Stimulated activated CD8-positive, alpha-beta memory T cell treated with anti-CD3 and anti-CD28 coated beads, Interleukin-12 subunit alpha, Interleukin-12 subunit beta, amount 100 ng/mL, for 24 hours (primary cell): ENCODE measurements around the gene UBE2F.

ENCODE experiments used
- DNase-seq: peaks from one replicate; pipeline ENCODE4 v3.0.0-alpha.2; 2020; ENCODE audit errors: extremely low read depth

Gene UBE2F

DNA sequence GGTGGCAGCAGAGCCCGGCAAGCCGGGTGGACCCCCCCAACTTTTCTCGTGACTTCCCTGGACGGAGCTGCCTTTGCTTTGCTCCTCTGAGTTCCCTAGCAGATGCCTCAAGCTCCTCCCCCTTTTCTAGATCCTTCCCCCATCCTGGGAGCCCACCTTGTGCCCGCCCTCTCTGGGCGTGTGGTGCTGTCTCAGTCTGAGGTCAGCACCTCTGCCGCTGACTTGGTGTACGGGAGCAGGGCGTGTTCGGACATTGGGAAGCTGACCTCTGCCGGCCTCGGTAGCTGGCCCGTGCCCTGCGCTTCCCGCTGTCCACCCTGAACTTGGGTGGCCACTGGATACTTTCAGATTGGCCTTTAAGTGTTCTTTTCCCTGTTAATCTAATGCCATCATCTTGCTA is 113.7 kb downstream of the UBE2F start:
- DNase-seq = no peak

DNA sequence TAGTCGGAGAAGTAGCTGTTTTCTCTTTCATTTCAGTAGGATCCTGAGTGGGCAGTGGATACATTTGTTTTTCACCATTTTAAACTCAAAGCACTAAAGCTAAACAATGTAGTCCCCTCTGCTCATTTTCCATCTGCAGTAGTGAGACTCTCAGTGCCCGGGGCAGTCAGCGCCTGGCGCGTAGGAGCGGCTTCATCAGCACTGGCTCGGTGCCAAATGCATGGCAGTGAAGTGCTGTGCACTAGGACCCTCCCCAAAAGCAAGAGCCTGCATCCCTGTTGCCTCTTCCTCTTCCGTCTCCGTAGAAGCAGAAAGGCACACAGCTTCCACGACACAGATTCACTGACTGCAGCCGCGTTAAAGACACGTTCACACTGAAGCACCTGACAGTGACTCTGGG is 114.3 kb downstream of the UBE2F start:
- DNase-seq = no peak

GRCh38 chr2:238081561-238081960 is 114.7 kb downstream of the UBE2F start:
- DNase-seq = no peak

DNA sequence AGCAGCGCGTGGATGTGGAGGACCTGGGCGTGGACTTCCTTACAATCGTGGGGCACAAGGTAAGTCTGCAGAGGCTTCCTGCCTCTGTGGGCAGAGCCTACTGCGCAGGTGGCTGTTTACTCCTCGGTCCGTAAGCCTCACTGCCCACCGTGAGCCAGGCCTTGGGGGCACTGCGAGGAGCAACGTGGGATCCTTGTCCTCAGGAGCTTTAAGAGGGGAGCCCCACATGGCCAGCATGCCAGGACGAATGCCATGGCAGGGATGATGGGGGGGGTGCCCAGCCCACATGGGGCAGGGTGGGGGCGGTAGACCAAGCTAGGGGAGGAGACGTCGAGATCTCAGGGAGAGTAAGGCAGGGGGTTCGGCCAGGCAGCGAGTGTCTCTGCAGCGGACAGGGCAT is 115.3 kb downstream of the UBE2F start:
- no peak for DNase-seq

- no peak for DNase-seq
These were observed 116.0 kb downstream of the UBE2F start for GRCh38 chr2:238082827-238083226.

GRCh38 chr2:238083919-238084318 is 117.1 kb downstream of the UBE2F start:
- DNase-seq = no peak

DNA sequence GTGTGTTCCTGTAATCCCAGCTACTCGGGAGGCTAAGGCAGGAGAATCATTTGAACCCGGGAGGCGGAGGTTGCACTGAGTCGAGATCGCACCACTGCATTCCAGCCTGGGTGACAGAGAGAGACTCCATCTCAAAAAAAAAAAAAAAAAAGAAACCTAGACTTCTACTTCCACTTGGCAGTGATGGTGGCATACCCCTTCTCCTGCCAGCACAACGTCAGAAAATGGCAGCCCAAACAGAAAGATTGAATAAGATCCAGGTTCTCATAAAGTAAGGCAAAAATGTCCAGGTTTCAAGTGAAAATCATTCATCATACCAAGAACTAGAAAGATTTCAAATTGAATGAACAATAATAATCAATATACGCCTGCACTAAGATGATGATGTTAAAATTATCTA is 117.9 kb downstream of the UBE2F start:
- DNase-seq = no peak

DNA sequence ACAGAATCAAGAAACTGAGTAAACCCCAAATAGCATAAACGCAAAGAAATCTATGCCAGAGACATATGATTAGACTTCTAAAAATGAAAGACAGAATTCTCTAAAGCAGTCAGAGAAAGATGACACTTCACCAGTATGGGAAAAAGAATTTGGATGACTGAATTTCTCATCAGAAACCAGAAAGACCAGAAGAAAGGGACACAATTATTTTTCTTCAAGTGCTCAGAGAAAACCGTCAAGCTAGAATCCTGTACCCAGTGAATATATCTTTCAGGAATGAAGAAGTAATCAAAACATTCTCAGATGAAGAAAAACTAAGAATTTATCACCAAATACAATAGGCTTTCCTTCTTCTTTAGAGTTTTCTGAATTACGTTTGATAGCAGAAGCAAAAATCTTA is 119.1 kb downstream of the UBE2F start:
- DNase-seq = no peak

DNA sequence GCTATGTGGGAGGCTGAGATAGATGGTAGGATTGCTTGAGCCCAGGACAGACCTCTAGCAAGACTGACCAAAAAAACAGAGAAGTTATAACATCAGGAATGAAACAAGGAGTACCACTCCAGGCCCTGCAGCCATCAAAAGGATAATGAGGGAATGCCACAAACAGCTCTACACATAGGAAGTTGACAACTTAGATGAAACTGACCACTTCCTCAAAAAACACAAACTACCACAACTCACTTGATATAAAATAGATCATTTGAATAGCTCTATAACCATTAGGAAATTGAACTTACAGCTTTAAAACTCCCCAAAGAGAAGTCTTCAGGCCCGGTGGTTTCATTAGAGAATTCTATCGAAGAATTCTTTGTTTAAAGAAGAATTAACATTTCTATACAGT is 120.4 kb downstream of the UBE2F start:
- no peak for DNase-seq

- DNase-seq = no peak
These were observed 124.1 kb downstream of the UBE2F start for GRCh38 chr2:238090887-238091286.

GRCh38 chr2:238091436-238092060 is 124.7 kb downstream of the UBE2F start:
- no peak for DNase-seq
